Suprapubic skin (tissue), 4 donors: ENCODE results near the gene DVL3.

Experiments used
- POLR2A ChIP-seq, 2 donors: fragments of 450-650 bp; IDR thresholded peaks; one replicate each; pipeline ENCODE4 v1.6.1; 2017; ENCODE audit warnings: antibody characterized with exemption in 2 of 2, mild to moderate bottlenecking in 2 of 2, moderate library complexity in 2 of 2
- POLR2AphosphoS5 ChIP-seq, 3 donors: sonication (generic); formaldehyde crosslinking; IDR thresholded peaks; one replicate each; pipeline ENCODE4 v1.6.1; 2017; ENCODE audit warnings: antibody characterized with exemption in 3 of 3
- TF ChIP-seq, protein P1 (sequence below), 2 donors: fragments of 200-600 bp in 1 of 2; fragments of 450-650 bp in 1 of 2; sonication (generic) in 1 of 2; IDR thresholded peaks; one replicate each; pipeline ENCODE4 v1.5.1; 2016 to 2019; ENCODE audit warnings: antibody characterized with exemption in 2 of 2, mild to moderate bottlenecking in 1 of 2, moderate library complexity in 1 of 2

DNA sequence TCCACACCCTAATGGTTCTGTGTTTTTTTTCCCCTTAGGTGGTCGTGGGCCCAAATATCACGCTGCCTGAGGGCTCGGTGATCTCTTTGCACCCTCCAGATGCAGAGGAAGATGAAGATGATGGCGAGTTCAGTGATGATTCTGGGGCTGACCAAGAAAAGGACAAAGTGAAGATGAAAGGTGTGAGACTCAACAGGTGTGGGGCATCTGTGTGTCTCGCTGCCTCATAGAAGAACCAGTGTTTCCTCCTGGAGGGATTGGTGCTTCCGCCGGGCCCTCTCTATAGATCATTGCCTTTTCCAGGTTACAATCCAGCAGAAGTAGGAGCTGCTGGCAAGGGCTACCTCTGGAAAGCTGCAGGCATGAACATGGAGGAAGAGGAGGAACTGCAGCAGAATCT is 13.0 kb upstream of the DVL3 start:
- TF ChIP-seq POLR2A (IDR thresholded peaks at IDR 0.05) (no peak), POLR2AphosphoS5 (IDR thresholded peaks at IDR 0.05) (no peak)
- TF ChIP-seq, protein P1, sequence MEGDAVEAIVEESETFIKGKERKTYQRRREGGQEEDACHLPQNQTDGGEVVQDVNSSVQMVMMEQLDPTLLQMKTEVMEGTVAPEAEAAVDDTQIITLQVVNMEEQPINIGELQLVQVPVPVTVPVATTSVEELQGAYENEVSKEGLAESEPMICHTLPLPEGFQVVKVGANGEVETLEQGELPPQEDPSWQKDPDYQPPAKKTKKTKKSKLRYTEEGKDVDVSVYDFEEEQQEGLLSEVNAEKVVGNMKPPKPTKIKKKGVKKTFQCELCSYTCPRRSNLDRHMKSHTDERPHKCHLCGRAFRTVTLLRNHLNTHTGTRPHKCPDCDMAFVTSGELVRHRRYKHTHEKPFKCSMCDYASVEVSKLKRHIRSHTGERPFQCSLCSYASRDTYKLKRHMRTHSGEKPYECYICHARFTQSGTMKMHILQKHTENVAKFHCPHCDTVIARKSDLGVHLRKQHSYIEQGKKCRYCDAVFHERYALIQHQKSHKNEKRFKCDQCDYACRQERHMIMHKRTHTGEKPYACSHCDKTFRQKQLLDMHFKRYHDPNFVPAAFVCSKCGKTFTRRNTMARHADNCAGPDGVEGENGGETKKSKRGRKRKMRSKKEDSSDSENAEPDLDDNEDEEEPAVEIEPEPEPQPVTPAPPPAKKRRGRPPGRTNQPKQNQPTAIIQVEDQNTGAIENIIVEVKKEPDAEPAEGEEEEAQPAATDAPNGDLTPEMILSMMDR (IDR thresholded peaks at IDR 0.05), result no peak
